ENCODE data around the gene COL26A1. TPM values are rescaled to one million over a fixed set of nuclear protein-coding genes. Genes with fewer than 3 reads are reported as not detected.

Gene COL26A1
- total RNA-seq, 1 donor: not detected

GRCh38 chr7:101420436-101420835 lies 57.8 kb downstream of the COL26A1 start:
- no peak for DNase-seq (ENCODE audit: insufficient read length, low spot score, missing footprints)
- no peak overlapping the region for H3K4me2 ChIP-seq (ENCODE audit: insufficient read depth, low read length)
- no peak overlapping the region for H3K27ac ChIP-seq (ENCODE audit: low read depth, low read length)
- no peaks in the 10 kb centered on the region for H3K27me3 ChIP-seq (ENCODE audit: insufficient read depth, low read length)
- no peak for TF ChIP-seq CTCF (IDR thresholded peaks at IDR 0.05; ENCODE audit: extremely low read depth, low read depth, low read length)
- H2AFZ ChIP-seq (ENCODE audit: low read length): no peak overlapping the region
- H3K79me2 ChIP-seq (ENCODE audit: insufficient read depth, low read length): no peaks in the 10 kb centered on the region
- no peaks in the 10 kb centered on the region for H3K9me3 ChIP-seq (ENCODE audit: low read depth, low read length)
- no peak overlapping the region for H3K4me3 ChIP-seq (ENCODE audit: insufficient read depth, low read length)
- no peaks in the 10 kb centered on the region for H3K36me3 ChIP-seq (ENCODE audit: insufficient read depth, low read length)
- H3K4me1 ChIP-seq (ENCODE audit: insufficient read depth, low read length): no peaks in the 10 kb centered on the region
- H4K20me1 ChIP-seq (ENCODE audit: insufficient read depth, low read length): no peaks in the 10 kb centered on the region

GRCh38 chr7:101422356-101423195 lies 59.9 kb downstream of the COL26A1 start:
- H3K36me3 ChIP-seq (ENCODE audit: insufficient read depth, low read length): no peaks in the 10 kb centered on the region
- no peak overlapping the region for H2AFZ ChIP-seq (ENCODE audit: low read length)
- no peak for DNase-seq (ENCODE audit: insufficient read length, low spot score, missing footprints)
- no peak overlapping the region for H3K4me2 ChIP-seq (ENCODE audit: insufficient read depth, low read length)
- H3K27me3 ChIP-seq (ENCODE audit: insufficient read depth, low read length): no peaks in the 10 kb centered on the region
- no peak overlapping the region for H3K4me3 ChIP-seq (ENCODE audit: insufficient read depth, low read length)
- no peaks in the 10 kb centered on the region for H3K4me1 ChIP-seq (ENCODE audit: insufficient read depth, low read length)
- H3K79me2 ChIP-seq (ENCODE audit: insufficient read depth, low read length): no peaks in the 10 kb centered on the region
- no peak for TF ChIP-seq CTCF (IDR thresholded peaks at IDR 0.05; ENCODE audit: extremely low read depth, low read depth, low read length)
- no peaks in the 10 kb centered on the region for H4K20me1 ChIP-seq (ENCODE audit: insufficient read depth, low read length)
- H3K9me3 ChIP-seq (ENCODE audit: low read depth, low read length): no peaks in the 10 kb centered on the region
- H3K27ac ChIP-seq (ENCODE audit: low read depth, low read length): no peak overlapping the region

DNA sequence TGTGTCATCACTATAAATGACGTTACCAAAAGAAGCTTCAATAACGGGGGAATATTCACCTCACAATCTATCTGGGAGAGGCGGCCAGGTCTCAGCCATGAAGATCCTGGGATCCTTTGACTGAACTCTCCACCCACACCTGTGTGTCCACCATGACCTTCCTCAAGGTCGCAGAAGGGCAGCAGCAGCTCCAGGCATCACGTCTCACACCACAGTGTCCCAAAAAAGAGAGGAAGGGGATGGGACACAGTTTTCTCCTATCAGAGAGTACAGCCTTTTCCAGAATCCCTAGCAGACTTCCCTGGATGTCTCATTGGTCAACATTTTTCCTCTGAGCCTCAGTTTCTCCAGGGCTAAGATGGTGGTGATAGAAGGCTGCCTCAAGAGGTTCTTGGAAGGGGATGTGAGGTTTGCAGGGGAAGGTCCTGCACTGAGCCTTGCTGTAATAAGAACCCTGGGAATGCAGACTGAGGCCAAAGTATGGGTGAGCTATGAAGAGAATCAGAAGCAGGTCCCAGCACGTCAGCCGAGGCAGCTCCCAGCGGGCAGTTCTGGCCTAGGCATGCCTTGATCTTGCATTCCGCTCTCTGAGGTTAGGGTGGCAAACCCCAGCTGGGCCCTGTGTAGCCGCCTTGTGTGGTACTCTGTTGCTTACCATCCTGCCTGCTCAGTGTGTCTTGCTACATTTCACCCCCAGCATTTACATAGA lies 63.8 kb downstream of the COL26A1 start:
- no peaks in the 10 kb centered on the region for H3K9me3 ChIP-seq (ENCODE audit: low read depth, low read length)
- peak; percentile 41 for DNase-seq (ENCODE audit: insufficient read length, low spot score, missing footprints)
- no peak overlapping the region for H3K4me2 ChIP-seq (ENCODE audit: insufficient read depth, low read length)
- no peak for TF ChIP-seq CTCF (IDR thresholded peaks at IDR 0.05; ENCODE audit: extremely low read depth, low read depth, low read length)
- H3K36me3 ChIP-seq (ENCODE audit: insufficient read depth, low read length): no peaks in the 10 kb centered on the region
- peaks cover 5% of the 10 kb centered on the region for H3K27me3 ChIP-seq (ENCODE audit: insufficient read depth, low read length)
- H4K20me1 ChIP-seq (ENCODE audit: insufficient read depth, low read length): no peaks in the 10 kb centered on the region
- no peak overlapping the region for H3K4me3 ChIP-seq (ENCODE audit: insufficient read depth, low read length)
- no peak overlapping the region for H2AFZ ChIP-seq (ENCODE audit: low read length)
- no peak overlapping the region for H3K27ac ChIP-seq (ENCODE audit: low read depth, low read length)
- H3K79me2 ChIP-seq (ENCODE audit: insufficient read depth, low read length): no peaks in the 10 kb centered on the region
- H3K4me1 ChIP-seq (ENCODE audit: insufficient read depth, low read length): no peaks in the 10 kb centered on the region

Measured in osteoblast (primary cell).